GM19240 (cell line): ENCODE measurements around the gene TEKTIP1.
A peak's percentile ranks its signal among the peaks of the same experiment; 100 is the strongest.
"Not testable (repeated sequence)": the region's sequence is repeated elsewhere in the genome, so short reads cannot be mapped to it uniquely, and the experiment has no call there.

Experiments
- DNase-seq: peaks from one replicate; pipeline ENCODE4 v3.0.0; 2011; ENCODE audit warnings: low spot score; ENCODE audit not compliant: insufficient read length

TEKTIP1 gene

DNA sequence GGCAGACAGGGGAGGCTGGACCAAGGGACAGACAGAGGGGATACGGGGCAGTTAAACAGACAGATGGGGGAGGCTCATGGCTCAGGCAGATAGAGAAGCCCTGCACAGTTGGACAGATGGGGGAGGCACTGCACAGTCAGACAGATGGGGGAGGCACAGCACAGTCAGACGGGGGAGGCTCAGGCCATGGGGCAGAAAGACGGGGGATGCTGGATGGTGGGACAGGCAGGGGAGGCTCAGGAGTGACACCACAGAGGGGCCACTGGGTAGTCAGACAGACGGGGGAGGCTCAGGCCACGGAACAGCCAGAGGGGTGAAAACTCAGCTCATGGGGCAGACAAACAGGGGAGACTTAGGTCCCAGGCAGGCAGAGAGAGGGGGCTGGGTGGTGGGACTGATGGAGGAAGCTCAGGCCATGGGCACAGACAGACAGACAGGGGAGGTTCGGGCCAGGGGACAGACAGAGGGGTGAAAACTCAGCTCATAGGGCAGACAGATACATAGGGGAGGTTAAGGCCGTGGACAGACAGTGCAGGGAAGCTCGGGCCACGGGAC is 17.5 kb downstream of the TEKTIP1 start:
- no peak for DNase-seq

DNA sequence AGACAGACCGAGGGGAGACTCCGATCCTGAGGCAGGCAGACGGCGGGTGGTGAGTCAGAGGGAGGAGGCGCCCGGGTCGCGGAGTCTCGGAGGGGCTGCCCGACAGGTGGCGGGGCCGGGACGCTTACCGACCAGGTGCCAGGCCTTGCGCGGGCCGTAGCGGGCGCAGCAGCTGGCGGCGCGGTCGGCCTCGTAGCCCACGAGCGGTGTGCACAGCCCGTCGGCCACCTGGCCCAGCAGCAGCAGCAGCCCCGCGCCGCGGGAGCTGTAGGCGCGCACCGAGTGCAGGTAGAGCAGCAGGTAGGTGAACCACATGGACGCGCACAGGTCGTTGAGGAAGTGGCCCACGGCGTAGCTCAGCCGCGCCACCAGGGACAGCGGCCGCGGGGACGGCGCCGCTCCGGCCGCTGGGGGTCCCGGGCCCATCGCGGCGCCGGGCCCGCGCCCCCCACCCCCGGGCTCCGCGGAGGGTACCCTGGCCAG is 18.0 kb downstream of the TEKTIP1 start:
- no peak for DNase-seq

DNA sequence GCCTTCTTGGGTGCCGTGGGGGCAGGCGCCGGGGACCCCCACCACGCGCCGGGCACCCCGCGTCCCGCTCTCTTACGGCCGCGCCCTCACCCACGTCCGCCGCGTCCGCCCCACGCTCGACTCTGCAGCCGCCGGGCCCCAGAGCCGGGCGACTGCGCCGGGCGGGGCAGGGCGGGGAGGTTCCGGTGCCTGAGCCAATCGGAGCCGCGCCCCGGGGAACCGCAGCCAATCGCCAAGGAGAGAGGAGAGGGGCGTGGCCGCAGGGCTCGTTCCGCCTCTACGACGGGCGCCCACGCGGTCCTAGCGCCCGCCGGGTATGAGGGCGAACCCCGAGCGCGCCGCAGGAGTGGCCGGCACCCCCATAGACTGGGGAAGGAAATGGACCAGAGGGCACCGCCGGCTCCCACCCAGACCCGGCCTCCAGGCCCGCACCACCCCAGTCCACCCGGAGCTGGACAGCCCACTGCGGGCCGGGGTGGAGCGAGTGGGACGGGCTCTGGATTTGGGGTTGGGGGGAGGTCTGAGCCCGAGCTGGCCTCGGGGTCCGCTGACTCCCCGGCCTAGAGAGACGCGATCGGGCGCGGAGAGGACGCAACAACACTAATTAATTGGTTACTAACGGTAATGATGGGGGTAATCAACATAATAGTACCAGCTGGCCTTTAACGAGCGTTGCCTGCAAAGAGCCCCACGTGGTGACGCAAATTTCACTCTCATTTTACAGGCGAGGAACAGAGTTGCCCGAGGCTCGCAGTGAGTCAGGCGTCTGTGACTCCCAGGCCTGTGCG is 18.7 kb downstream of the TEKTIP1 start, which contains the start of gene MFSD12:
TSS of gene MFSD12 (minus strand) at position 126 of the 788 bp plus-strand sequence. CDS start 183 bp downstream, outside the sequence.
- DNase-seq = peak; percentile 99

DNA sequence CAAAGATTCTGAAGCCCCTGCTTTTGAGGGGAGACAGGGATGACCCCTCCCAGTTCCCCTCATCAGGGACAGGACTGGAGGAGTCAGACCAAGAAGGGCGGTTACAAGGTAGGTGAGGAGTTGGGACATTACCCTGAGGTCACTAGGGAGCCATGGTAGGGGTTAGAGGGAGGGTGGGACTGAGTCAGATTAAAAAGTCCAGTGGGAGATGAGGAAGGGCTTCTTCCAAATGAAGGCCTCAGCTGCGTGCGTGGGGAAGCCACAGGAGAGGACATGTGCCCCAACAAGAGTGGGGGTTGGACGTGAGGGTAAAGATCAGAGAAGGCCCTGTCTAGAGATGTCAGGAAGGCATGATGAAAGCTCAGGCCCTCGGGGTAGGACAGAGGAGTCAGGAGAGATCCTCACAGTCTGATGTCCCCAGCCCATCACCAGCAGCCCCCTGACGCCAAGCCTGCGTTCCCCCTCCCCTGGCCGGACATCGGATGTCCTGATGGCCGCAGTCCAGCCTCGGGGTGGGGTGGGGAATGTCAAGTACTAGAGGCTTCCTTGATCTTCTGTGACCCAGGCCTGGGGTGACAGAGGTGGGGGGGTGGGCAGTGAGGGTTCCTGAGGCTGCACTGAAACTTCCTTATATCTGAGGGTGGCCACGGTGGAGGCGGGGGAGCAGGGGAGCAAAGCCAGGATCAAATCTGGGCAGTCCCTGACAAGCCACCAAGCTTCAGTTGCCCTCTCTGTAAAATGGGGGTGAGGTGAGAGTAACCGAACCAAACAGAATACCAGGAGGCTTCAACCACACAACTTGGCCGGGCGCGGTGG is 24.9 kb downstream of the TEKTIP1 start:
- DNase-seq = no peak

DNA sequence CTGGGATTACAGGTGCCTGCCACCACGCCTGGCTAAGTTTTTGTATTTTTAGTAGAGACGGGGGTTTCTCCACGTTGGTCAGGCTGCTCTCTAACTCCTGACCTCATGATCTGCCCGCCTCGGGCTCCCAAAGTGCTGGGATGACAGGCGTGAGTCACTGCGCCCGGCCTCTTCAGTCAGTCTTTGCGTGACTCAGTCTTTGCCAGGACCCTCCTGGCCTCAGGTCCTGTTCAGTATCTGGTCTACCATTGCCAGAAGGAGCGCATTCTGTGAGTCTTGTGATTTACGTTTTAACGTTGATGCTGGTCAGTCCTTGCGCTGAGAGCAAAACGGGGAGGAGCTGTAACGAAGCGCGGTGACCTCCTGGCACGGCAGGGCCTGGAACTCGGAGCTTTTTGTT is 26.2 kb downstream of the TEKTIP1 start:
- DNase-seq = no peak

DNA sequence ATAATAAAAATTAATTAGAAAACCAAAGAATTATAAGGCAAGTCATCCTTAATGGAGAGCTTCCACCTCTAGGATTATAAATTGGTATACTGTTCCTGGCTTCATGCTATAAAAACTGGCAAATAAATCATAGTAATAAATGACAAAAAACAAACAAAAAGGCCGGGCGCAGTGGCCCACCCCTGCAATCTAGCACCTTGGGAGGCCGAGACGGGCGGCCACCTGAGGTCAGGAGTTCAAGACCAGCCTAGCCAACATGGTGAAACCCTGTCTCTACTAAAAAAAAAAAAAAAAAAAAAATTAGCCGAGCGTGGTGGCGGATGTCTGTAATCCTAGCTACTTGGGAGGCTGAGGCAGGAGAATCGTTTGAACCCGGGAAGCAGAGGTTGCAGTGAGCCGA is 31.1 kb downstream of the TEKTIP1 start:
- not testable (repeated sequence) for DNase-seq

DNA sequence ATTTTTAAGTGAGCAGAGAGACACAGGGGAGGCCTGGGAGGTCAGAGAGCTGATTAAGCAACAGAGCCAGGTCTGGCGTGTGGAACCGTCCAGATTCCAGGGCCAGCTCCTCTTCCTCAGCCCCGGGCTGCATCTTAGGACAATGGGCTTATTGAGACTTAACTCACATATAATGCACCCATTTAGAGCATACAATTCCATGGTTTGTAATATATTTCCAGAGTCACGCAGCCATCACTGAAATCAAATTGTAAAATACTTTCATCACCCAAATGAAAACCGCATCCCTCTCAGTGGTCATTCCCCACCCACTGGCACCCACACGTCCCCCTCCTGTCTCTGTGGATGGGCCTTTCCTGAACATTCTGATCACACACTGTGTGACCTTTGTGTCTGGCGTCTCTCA is 31.6 kb downstream of the TEKTIP1 start:
- DNase-seq = no peak

DNA sequence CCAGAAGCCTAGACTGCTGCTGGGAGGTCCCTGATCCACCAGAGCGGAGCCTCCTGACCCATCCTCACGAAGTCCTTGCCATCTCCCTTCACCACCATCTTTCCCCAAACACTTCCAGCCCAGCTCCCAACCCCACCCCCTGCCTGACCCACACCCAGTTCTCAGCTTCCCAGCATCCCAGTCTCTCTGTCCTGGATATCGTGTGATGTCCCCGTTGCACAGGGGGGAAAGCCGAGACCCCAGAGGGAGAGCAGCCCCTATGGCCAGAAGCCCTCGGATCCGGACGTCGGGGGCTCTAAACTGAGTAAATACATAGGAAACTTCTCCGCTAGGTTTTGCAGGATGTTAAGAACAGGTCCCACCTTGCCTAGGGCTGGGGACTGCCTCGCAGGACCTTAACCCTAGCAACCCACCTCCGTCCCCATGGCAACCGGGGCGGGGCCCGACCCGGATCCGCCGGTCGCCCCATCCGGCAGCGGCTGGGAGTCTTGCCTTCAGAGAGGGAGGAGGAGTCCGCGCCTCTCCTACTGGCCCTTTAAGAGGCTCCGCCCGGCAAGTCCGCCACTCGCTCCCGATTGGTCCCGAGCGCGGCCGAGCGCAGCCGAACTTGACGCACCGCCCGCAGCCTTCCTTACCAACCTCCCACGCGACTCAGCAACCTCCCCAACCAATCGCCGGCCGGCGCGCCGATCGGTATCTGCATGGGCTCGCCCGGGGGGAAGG is 33.3 kb downstream of the TEKTIP1 start:
- peak; percentile 98 for DNase-seq

DNA sequence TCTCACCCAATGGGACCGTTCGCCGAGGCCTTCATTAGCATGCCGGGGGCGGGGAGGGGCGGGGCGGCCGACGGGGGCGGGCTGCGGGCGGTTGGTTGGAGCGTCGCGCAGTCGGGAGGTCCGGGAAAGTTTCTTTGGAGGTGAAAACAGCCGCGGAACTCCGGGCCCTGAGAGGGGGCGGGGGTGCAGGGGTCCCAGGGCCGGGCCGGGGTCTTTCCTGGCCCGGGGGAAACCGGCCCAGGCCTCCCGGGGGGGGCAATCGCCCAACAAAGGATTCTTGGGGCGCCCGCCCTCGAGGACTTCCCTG is 33.8 kb downstream of the TEKTIP1 start, which contains the start of gene HMG20B:
TSS of gene HMG20B (plus strand) at position 90 of the 307 bp plus-strand sequence. CDS start 366 bp downstream, outside the sequence.
- DNase-seq = no peak

DNA sequence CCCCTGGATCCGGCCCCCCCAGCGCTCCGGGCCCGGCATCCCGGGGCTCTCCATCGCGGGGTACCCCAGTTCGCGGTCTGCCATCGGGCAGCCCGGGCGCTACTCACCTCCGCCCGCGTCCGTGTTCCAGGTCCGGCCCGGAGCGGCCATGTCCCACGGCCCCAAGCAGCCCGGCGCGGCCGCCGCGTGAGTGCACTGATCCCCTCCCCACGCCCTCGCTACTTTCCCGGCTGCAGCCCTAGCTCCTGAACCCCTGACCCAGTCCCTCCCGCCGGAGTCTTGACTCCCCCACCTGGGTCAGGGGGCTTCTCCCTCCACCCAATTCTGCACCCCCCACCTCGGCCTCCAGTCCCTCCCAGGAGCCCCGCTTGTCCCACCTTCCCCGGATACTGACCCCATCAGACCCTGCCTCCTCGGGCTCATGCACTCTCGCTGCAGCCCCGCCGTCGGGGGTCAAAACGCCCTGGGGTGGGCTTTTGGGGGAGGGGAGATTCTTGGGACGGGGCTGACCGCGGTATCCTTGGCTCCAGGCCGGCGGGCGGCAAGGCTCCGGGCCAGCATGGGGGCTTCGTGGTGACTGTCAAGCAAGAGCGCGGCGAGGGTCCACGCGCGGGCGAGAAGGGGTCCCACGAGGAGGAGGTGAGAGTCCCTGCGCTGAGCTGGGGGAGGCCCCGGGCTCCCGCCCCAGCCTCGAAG is 34.3 kb downstream of the TEKTIP1 start:
- no peak for DNase-seq

DNA sequence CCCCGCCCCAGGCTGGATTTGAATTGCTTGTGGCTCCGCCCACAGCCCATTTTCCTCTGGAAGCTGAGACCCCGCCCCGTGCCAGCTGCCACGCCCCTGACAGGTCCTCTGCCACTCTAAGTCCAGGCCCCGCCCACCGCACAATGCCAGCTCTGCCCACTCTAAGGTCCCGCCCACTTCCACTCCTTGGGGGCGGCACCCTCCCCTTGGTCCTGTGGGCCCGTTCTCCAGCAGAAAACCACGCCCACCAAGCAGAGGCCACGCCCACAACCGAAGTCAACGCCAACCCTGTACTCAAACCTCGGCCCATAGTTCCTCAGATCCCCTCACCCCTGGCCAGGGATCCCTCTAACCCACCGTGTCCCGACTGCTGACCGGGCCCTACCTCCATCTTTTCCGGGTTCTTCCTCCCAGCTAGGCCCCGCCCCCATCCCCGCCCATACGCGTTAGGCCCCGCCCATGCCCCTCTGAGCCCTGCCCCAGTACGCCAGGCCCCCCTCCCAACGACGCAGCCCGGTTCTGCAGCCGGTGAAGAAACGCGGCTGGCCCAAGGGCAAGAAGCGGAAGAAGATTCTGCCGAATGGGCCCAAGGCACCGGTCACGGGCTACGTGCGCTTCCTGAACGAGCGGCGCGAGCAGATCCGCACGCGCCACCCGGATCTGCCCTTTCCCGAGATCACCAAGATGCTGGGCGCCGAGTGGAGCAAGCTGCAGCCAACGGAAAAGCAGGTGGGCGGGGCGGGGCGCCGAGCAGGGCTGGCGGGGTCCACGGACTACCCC is 35.1 kb downstream of the TEKTIP1 start:
- peak; percentile 79 for DNase-seq

DNA sequence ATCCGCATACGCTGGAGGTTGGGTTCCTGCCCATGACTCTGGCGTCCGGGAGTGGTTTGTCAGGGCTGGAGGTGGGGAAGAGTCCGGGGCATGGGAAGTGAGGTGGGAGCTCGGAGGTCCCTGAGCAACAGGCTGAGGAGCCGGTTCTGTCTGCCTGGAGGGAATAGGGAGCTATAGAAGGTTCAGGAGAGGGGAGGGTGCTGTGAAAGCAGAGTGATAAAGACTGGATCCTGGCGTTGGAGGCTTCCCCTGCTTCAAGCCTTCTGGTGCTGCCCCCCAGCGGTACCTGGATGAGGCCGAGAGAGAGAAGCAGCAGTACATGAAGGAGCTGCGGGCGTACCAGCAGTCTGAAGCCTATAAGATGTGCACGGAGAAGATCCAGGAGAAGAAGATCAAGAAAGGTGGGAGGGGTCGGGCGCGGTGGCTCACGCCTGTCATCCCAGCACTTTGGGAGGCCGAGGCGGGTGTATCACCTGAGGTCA is 36.3 kb downstream of the TEKTIP1 start:
- DNase-seq = no peak

DNA sequence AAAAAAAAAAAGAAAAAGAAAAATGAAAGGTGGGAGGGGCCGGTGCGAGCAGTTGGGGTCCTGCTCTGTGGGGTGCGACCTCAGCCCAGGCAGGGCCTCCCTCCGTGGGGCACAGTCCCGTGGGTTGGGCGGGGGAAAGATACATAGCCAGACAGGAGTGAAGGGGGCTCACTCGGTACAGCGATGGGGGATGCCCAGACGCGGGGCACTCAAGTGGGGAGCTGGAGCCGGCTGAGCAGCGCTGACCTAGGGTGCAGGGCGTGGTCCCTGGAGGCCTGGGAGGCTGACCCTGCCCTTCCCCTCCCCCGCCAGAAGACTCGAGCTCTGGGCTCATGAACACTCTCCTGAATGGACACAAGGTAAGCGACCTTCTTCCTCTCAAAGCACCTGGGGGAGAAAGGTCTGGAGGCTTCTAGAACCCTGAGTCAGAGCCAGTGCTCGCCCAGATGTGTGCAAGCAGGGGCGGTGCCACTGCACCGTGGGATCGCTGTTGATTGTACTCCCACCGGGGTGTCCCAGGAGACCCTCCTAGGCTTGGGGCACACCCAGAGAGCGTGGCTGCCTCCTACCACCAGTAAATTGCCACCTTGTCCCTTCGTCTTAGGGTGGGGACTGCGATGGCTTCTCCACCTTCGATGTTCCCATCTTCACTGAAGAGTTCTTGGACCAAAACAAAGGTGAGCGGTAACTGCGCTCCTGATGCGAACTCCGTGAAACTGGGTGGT is 37.1 kb downstream of the TEKTIP1 start:
- DNase-seq = no peak

DNA sequence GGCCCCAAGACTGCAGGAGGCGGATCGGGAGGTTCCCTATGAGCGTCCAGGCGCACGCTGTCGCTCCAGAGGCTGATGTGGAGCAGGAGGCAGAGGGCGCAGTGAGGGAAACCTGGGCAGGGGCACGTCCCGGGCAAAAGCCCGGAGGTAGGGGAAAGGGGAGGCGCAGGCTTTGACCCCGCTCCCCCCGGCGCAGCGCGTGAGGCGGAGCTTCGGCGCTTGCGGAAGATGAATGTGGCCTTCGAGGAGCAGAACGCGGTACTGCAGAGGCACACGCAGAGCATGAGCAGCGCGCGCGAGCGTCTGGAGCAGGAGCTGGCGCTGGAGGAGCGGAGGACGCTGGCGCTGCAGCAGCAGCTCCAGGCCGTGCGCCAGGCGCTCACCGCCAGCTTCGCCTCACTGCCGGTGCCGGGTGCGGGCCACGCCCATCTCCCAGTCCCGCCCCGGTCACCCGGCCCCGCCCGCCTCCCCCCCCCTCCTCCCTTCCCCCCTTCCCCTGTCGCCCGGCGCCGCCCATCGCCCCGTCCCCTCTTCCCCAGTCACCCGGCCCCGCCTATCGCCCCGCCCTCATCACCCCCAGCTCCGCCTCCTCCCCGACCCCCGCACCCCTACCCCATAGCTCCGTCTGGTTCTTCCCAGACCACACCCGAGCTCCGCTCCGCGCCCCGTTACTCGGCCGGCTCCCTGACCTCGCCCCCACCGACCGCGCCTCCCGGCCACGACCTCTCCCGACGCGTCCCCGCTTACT is 37.9 kb downstream of the TEKTIP1 start:
- no peak for DNase-seq

DNA sequence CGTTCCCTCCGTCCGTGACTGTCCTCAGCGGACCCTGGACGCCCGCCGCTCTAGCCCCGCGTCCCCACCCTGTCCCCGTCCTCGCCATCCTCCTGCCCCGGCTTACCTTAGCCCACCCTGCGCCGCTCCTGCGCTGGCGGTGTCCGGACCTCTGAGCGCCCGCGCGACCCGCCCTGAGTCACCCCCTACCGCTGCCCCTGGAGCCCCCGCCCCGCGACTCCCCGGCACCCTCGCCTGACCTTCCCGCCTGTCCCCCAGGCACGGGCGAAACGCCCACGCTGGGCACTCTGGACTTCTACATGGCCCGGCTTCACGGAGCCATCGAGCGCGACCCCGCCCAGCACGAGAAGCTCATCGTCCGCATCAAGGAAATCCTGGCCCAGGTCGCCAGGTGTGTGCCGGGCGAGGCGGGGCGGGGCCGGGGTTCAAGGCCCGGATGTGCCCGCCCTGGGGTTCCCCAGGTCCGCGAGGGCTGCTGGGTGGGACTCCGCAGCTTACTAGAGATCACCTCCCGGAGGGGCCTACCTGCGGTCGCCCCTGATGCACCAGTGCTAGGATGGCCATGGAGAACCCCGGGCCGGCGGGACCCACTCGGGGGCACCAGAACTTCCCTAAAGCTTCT is 38.9 kb downstream of the TEKTIP1 start:
- DNase-seq = no peak

DNA sequence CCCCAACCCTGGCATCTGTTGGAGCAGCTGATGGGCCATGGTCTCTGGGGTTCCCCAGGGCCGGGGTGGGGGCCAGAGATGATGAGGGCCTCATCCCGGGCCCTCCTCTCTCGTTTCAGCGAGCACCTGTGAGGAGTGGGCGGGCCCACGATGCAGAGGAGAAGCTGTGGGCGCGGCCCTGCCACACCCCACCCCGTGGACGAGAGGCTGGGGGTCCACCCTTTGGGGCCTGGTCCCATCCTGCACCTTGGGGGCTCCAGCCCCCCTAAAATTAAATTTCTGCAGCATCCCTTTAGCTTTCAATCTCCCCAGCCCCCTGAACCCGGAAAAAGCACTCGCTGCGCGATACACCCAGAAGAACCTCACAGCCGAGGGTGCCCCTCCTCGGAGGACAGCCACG is 39.4 kb downstream of the TEKTIP1 start:
- no peak for DNase-seq

DNA sequence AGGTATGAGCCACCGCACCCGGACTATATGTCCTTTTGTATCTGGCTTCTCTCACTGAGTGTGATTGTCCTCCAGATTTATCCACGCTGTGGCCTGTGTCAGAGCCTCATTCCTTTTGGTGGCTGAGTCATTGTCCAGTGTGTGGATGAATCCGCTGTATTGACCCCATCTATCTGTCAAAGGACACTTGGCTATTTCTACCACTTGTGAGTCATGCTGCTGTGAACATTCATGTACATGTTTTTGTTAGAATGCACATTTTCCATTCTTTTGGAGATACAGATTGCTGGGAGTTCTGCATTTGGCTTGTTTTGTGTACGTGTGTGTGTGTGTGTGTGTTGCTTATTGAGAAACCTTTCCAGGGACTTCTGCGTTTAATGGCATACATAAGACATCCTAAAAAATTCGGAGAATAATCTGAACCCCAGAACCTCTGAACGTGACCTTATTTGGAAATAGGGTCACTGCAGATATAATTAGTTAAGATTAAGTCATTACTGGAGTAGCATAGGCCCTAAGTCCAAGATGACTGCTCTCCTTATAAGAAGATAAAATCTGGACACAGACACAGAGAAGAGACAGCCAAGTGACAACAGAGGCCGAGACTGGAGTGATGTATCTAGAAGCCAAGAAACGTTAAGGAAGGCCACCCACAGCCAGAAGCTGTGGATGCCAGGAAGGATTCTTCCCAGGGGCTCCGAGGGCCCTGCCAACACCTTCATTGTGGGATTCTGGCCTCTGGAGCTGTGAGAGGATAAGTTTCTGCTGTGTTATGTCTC is 41.4 kb downstream of the TEKTIP1 start:
- no peak for DNase-seq
